Loucy (cell line): ENCODE results near the gene FAM53B.

ENCODE experiments used
- CTCF ChIP-seq: fragments of 200-600 bp; sonication (generic); conservative IDR thresholded peaks from 2 replicates; pipeline ENCODE4 v1.5.1; 2014; ENCODE audit warnings: mild to moderate bottlenecking, antibody characterized with exemption, low read length
- EZH2phosphoT487 ChIP-seq: fragments of 200-600 bp; IDR thresholded peaks from 2 replicates; pipeline ENCODE4 v1.6.1; 2018; ENCODE audit warnings: antibody characterized with exemption, mild to moderate bottlenecking, moderate library complexity, borderline replicate concordance

DNA sequence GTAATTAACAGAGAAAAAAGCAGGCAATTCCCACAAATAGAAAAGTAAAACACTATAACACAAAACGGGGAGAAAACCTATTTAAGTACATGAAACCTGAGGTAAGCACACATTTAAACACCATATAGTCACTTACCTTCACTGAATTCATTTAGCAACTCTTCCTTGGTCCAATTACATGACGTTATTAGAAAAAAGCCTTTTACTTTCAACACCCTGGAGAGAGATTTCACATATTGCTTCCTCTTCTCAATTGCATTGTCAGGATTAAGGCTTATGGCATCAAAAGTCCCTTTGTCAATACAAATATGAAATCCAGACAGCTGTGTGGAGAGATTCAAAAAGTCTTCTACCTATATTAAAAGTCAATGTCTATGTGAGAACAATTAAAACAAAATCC, 21.1 kb upstream of the FAM53B start:
- TF ChIP-seq CTCF = no peak
- no peak for TF ChIP-seq EZH2phosphoT487
